GM18519 (cell line): Measurements from ENCODE around the gene CAPZB.

Experiments used
- ATAC-seq: cut with Tn5 transposase; IDR thresholded peaks from one replicate; pipeline ENCODE4 v1.9.1; 2021; ENCODE audit warnings: mild to moderate bottlenecking, moderate library complexity; ENCODE audit not compliant: unreplicated experiment, low FRiP score

CAPZB gene

GRCh38 chr1:19433719-19433998 lies 51.7 kb downstream of the CAPZB start:
- ATAC-seq = no peak

GRCh38 chr1:19432943-19433718 lies 52.2 kb downstream of the CAPZB start:
- no peak for ATAC-seq

- ATAC-seq = no peak
Measured at GRCh38 chr1:19430121-19431068, 54.9 kb downstream of the CAPZB start.

GRCh38 chr1:19429611-19430010 lies 55.7 kb downstream of the CAPZB start:
- ATAC-seq = no peak

- ATAC-seq = no peak
Measured at GRCh38 chr1:19427087-19427781, 58.1 kb downstream of the CAPZB start.

GRCh38 chr1:19426294-19427086 lies 58.8 kb downstream of the CAPZB start:
- no peak for ATAC-seq

- ATAC-seq = no peak
Measured at GRCh38 chr1:19425646-19426239, 59.6 kb downstream of the CAPZB start.

- no peak for ATAC-seq
Measured at GRCh38 chr1:19424651-19425570, 60.4 kb downstream of the CAPZB start.

- no peak for ATAC-seq
Measured at GRCh38 chr1:19423130-19423529, 62.2 kb downstream of the CAPZB start.

GRCh38 chr1:19421365-19421764 lies 64.0 kb downstream of the CAPZB start:
- no peak for ATAC-seq

- no peak for ATAC-seq
Measured at GRCh38 chr1:19420606-19421005, 64.7 kb downstream of the CAPZB start.

GRCh38 chr1:19419691-19420090 lies 65.6 kb downstream of the CAPZB start:
- ATAC-seq = no peak

GRCh38 chr1:19418503-19418971 lies 66.8 kb downstream of the CAPZB start:
- ATAC-seq = no peak

GRCh38 chr1:19416921-19417470 lies 68.3 kb downstream of the CAPZB start:
- no peak for ATAC-seq

- ATAC-seq = no peak
Measured at GRCh38 chr1:19416145-19416544, 69.2 kb downstream of the CAPZB start.

GRCh38 chr1:19414515-19415121 lies 70.7 kb downstream of the CAPZB start:
- ATAC-seq = no peak

GRCh38 chr1:19413999-19414398 lies 71.3 kb downstream of the CAPZB start:
- no peak for ATAC-seq

- ATAC-seq = no peak
Measured at GRCh38 chr1:19412654-19413053, 72.7 kb downstream of the CAPZB start.
